ENCODE results near the gene TLR4.
A peak's percentile ranks its signal among the peaks of the same experiment; 100 is the strongest.

The TLR4 gene

DNA sequence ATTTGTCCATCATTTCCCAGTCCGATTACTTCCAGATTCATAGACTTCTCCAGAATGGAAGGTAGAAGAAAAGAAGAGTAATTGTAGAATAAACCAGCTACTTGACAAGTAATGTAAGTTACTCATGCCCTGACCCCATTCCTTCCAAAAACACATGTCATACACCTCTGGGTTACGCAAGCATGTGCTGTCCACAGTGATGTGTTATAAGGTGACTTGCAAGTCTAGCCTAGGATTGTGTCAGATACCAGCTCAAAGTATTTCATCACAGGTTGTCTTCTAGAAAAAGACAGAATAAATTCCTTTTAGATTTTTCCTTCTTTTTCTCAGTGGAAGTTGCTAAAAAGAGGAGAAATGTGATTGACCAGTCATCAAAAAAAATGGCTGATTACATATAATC lies 8.0 kb upstream of the TLR4 start:
- peak in 2 of 3 donors; percentile 18 to 19 for DNase-seq

DNA sequence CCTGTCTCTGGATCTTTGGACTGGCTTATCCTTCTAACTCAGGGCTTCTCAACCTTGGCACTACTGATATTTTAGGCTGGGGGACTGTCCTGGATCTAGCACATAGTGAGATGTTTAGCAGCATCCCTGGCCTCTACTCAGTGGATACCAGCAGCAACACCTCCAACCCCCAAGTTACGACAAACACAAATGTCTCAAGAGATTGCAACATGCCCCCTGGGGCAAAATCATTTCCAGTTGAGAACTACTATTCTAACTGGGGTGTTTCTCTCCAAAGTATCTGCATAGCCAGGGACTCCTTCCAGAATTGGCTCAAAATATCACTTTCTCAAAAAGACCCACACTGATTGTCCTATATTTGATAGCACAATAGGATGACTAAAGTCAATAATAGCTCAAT lies 7.2 kb upstream of the TLR4 start:
- WGBS (ENCODE audit: insufficient coverage): 100% methylated on average over 1 of the region's 1 CpG
- Histone ChIP-seq H3K27ac (ENCODE audit: insufficient read depth in 1 of 2, low read depth in 1 of 2, low read length in 2 of 2, poor library complexity in 1 of 2, severe bottlenecking in 2 of 2) (no peak overlapping the region), H3K4me3 (ENCODE audit: control insufficient read depth in 1 of 7, extremely low read depth in 1 of 7, insufficient read depth in 4 of 7, low read depth in 2 of 7, low read length in 6 of 7) (no peak overlapping the region), H3K36me3 (ENCODE audit: control insufficient read depth in 4 of 4, insufficient read depth in 4 of 4, low read length in 3 of 4) (no peaks in the 10 kb centered on the region), H3K27me3 (replicated peaks in 2 of 5; ENCODE audit: control insufficient read depth in 4 of 5, insufficient read depth in 5 of 5, low read length in 4 of 5) (no peaks in the 10 kb centered on the region), H3K9me3 (ENCODE audit: control extremely low read depth in 1 of 5, control insufficient read depth in 4 of 5, insufficient read depth in 2 of 5, low read depth in 1 of 5, low read length in 4 of 5) (no peaks in the 10 kb centered on the region), H3K4me1 (ENCODE audit: control extremely low read depth in 1 of 4, control insufficient read depth in 4 of 4, insufficient read depth in 4 of 4, low read length in 3 of 4) (peaks cover 0 to 4% (median 0%) of the 10 kb centered on the region in 4 experiments)
- ChIA-PET CTCF (no interaction called here), POLR2A (no interaction called here)
- DNase-seq: no peak

More for the DNA sequence above, 8.0 kb upstream of the TLR4 start:
- POLR2A ChIA-PET: no interaction called here
- H3K36me3 ChIP-seq (ENCODE audit: control insufficient read depth in 4 of 4, insufficient read depth in 4 of 4, low read length in 3 of 4): no peaks in the 10 kb centered on the region
- no peak overlapping the region for H3K4me3 ChIP-seq (ENCODE audit: control insufficient read depth in 1 of 7, extremely low read depth in 1 of 7, insufficient read depth in 4 of 7, low read depth in 2 of 7, low read length in 6 of 7)
- no peaks in the 10 kb centered on the region for H3K9me3 ChIP-seq (ENCODE audit: control extremely low read depth in 1 of 5, control insufficient read depth in 4 of 5, insufficient read depth in 2 of 5, low read depth in 1 of 5, low read length in 4 of 5)
- H3K4me1 ChIP-seq (ENCODE audit: control extremely low read depth in 1 of 4, control insufficient read depth in 4 of 4, insufficient read depth in 4 of 4, low read length in 3 of 4): peaks cover 0 to 4% (median 0%) of the 10 kb centered on the region in 4 experiments
- no CpG with 5 or more reads among the region's 2 CpGs for WGBS (ENCODE audit: insufficient coverage)
- no peak overlapping the region for H3K27ac ChIP-seq (ENCODE audit: insufficient read depth in 1 of 2, low read depth in 1 of 2, low read length in 2 of 2, poor library complexity in 1 of 2, severe bottlenecking in 2 of 2)
- CTCF ChIA-PET: interaction anchor here (1.1 to 1.3 kb wide), 2 partner anchors 13 to 18 kb away, joined by 3 read pairs; no protein-coding TSS in a partner anchor
- H3K27me3 ChIP-seq (replicated peaks in 2 of 5; ENCODE audit: control insufficient read depth in 4 of 5, insufficient read depth in 5 of 5, low read length in 4 of 5): no peaks in the 10 kb centered on the region

DNA sequence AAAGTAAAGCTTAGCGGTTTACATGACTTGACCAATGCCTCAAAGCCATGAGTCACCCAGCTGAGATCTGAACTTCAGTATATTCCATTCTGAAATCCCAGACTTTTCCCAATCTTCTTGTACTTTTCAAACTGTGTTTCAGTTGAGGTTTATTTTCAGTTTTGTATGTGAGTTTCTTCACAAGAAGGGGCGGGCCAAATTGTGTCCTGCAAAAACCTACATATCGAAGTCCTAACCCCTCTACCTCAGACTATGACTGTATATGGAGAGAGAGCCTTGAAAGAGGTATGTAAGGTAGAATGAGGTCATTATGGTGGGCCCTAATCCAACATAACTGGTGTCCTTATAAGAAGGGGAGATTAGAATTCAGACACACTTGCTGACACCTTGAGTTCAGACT lies 666 bp upstream of the TLR4 start:
- CTCF ChIA-PET: no interaction called here
- no peaks in the 10 kb centered on the region for H3K36me3 ChIP-seq (ENCODE audit: control insufficient read depth in 4 of 4, insufficient read depth in 4 of 4, low read length in 3 of 4)
- H3K4me3 ChIP-seq (ENCODE audit: control insufficient read depth in 1 of 7, extremely low read depth in 1 of 7, insufficient read depth in 4 of 7, low read depth in 2 of 7, low read length in 6 of 7): peak overlapping the region in 5 of 7 experiments; percentile 32 to 78 (median 67)
- peak in 1 of 3 donors; percentile 27 for DNase-seq
- H3K27ac ChIP-seq (ENCODE audit: insufficient read depth in 1 of 2, low read depth in 1 of 2, low read length in 2 of 2, poor library complexity in 1 of 2, severe bottlenecking in 2 of 2): no peak overlapping the region
- POLR2A ChIA-PET: no interaction called here
- no peaks in the 10 kb centered on the region for H3K27me3 ChIP-seq (replicated peaks in 2 of 5; ENCODE audit: control insufficient read depth in 4 of 5, insufficient read depth in 5 of 5, low read length in 4 of 5)
- no peaks in the 10 kb centered on the region for H3K9me3 ChIP-seq (ENCODE audit: control extremely low read depth in 1 of 5, control insufficient read depth in 4 of 5, insufficient read depth in 2 of 5, low read depth in 1 of 5, low read length in 4 of 5)
- WGBS (ENCODE audit: insufficient coverage): no CpG with 5 or more reads among the region's 3 CpGs
- H3K4me1 ChIP-seq (ENCODE audit: control extremely low read depth in 1 of 4, control insufficient read depth in 4 of 4, insufficient read depth in 4 of 4, low read length in 3 of 4): peaks cover 8 to 17% (median 10%) of the 10 kb centered on the region in 4 experiments

DNA sequence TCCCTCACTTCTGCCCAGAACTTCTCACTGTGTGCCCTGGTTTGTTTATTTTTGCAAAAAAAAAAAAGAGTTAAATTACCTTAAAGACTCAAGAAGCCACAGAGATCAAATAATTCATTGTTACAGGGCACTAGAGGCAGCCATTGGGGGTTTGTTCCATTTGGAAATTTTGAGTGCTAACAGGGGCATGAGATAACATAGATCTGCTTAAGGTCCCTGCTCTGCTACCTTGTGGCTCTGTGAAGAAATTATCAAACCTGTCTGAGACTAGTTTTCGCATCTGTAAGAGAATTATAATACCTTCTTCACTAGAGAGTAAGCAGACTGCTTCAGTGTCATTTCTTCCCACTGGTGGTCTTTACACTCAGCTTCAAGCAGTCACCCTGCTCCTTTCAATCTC lies 394 bp downstream of the TLR4 start:
- no peak for DNase-seq
- Histone ChIP-seq H3K27me3 (replicated peaks in 2 of 5; ENCODE audit: control insufficient read depth in 4 of 5, insufficient read depth in 5 of 5, low read length in 4 of 5) (no peaks in the 10 kb centered on the region), H3K27ac (ENCODE audit: insufficient read depth in 1 of 2, low read depth in 1 of 2, low read length in 2 of 2, poor library complexity in 1 of 2, severe bottlenecking in 2 of 2) (peak overlapping the region in 1 of 2 experiments; percentile 37), H3K9me3 (ENCODE audit: control extremely low read depth in 1 of 5, control insufficient read depth in 4 of 5, insufficient read depth in 2 of 5, low read depth in 1 of 5, low read length in 4 of 5) (no peaks in the 10 kb centered on the region), H3K4me1 (ENCODE audit: control extremely low read depth in 1 of 4, control insufficient read depth in 4 of 4, insufficient read depth in 4 of 4, low read length in 3 of 4) (peaks cover 8 to 17% (median 10%) of the 10 kb centered on the region in 4 experiments), H3K4me3 (ENCODE audit: control insufficient read depth in 1 of 7, extremely low read depth in 1 of 7, insufficient read depth in 4 of 7, low read depth in 2 of 7, low read length in 6 of 7) (peak overlapping the region in 6 of 7 experiments; percentile 32 to 78 (median 60)), H3K36me3 (ENCODE audit: control insufficient read depth in 4 of 4, insufficient read depth in 4 of 4, low read length in 3 of 4) (no peaks in the 10 kb centered on the region)
- WGBS (ENCODE audit: insufficient coverage): no CpG with 5 or more reads among the region's 1 CpG
- ChIA-PET CTCF (no interaction called here), POLR2A (no interaction called here)

DNA sequence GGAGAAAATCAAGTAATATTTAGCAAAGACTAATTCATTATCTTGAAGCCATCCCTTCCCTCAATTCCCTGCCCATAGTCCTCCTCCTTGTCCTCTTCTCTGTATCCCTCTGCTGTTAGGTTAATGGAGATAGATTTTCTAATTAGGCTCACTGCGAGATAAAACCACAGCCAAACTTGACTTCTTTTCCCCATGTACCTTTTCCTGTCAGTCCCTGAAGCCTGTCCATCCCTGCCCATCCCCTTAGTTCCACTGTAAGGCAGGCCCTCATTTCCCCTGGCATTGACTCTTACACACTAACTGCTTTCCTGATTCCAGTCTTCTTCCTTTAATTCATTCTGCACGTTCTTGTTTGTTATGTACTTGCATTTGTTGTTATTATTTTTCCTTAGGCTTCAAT lies 1.2 kb downstream of the TLR4 start:
- Histone ChIP-seq H3K27me3 (replicated peaks in 2 of 5; ENCODE audit: control insufficient read depth in 4 of 5, insufficient read depth in 5 of 5, low read length in 4 of 5) (no peaks in the 10 kb centered on the region), H3K27ac (ENCODE audit: insufficient read depth in 1 of 2, low read depth in 1 of 2, low read length in 2 of 2, poor library complexity in 1 of 2, severe bottlenecking in 2 of 2) (no peak overlapping the region), H3K4me3 (ENCODE audit: control insufficient read depth in 1 of 7, extremely low read depth in 1 of 7, insufficient read depth in 4 of 7, low read depth in 2 of 7, low read length in 6 of 7) (peak overlapping the region in 1 of 7 experiments; percentile 78), H3K4me1 (ENCODE audit: control extremely low read depth in 1 of 4, control insufficient read depth in 4 of 4, insufficient read depth in 4 of 4, low read length in 3 of 4) (peaks cover 8 to 17% (median 10%) of the 10 kb centered on the region in 4 experiments), H3K36me3 (ENCODE audit: control insufficient read depth in 4 of 4, insufficient read depth in 4 of 4, low read length in 3 of 4) (no peaks in the 10 kb centered on the region), H3K9me3 (ENCODE audit: control extremely low read depth in 1 of 5, control insufficient read depth in 4 of 5, insufficient read depth in 2 of 5, low read depth in 1 of 5, low read length in 4 of 5) (no peaks in the 10 kb centered on the region)
- ChIA-PET POLR2A (no interaction called here), CTCF (no interaction called here)
- no peak for DNase-seq
- WGBS (ENCODE audit: insufficient coverage): 71% methylated on average over 1 of the region's 2 CpGs

DNA sequence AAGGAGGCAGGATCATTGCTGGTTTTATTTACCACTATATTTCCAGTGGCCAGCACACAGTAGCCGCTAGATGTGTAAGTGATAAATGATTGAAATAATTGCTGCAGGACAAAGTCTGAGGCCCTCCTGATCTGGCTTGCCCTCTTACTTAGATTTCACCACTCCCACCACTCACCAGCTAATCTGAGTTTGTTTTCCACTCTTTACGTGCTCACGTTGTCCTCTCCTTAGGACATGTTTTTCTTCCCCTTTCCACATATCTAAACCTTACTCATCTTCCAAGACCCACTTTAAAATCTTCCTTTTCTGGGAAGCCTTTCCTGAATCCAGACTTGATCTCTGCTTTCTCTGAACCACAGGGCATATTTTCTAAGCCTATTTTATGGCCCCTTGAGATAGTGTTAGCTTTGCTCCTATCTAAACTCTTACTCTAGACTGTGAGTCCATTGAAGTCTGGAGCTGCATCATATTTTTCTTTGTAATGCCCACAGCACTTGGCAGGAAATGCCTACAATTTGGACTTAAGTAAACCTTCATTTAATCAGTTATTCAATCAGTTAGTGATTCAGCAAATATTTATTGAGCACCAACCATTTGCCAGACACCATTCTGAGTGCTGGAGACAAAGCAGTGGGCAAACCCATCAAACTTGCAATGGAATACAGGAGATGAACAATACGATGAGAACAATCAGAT lies 2.4 kb downstream of the TLR4 start:
- Histone ChIP-seq H3K27me3 (replicated peaks in 2 of 5; ENCODE audit: control insufficient read depth in 4 of 5, insufficient read depth in 5 of 5, low read length in 4 of 5) (no peaks in the 10 kb centered on the region), H3K36me3 (ENCODE audit: control insufficient read depth in 4 of 4, insufficient read depth in 4 of 4, low read length in 3 of 4) (no peaks in the 10 kb centered on the region), H3K4me1 (ENCODE audit: control extremely low read depth in 1 of 4, control insufficient read depth in 4 of 4, insufficient read depth in 4 of 4, low read length in 3 of 4) (peaks cover 8 to 17% (median 10%) of the 10 kb centered on the region in 4 experiments), H3K4me3 (ENCODE audit: control insufficient read depth in 1 of 7, extremely low read depth in 1 of 7, insufficient read depth in 4 of 7, low read depth in 2 of 7, low read length in 6 of 7) (peak overlapping the region in 1 of 7 experiments; percentile 78), H3K9me3 (ENCODE audit: control extremely low read depth in 1 of 5, control insufficient read depth in 4 of 5, insufficient read depth in 2 of 5, low read depth in 1 of 5, low read length in 4 of 5) (no peaks in the 10 kb centered on the region), H3K27ac (ENCODE audit: insufficient read depth in 1 of 2, low read depth in 1 of 2, low read length in 2 of 2, poor library complexity in 1 of 2, severe bottlenecking in 2 of 2) (no peak overlapping the region)
- DNase-seq: no peak
- 81% methylated on average over 2 of the region's 4 CpGs for WGBS (ENCODE audit: insufficient coverage)
- CTCF ChIA-PET: interaction anchor here (1.1 kb wide), 1 partner anchor 16 kb away, joined by 3 read pairs; no protein-coding TSS in a partner anchor
- POLR2A ChIA-PET: no interaction called here

DNA sequence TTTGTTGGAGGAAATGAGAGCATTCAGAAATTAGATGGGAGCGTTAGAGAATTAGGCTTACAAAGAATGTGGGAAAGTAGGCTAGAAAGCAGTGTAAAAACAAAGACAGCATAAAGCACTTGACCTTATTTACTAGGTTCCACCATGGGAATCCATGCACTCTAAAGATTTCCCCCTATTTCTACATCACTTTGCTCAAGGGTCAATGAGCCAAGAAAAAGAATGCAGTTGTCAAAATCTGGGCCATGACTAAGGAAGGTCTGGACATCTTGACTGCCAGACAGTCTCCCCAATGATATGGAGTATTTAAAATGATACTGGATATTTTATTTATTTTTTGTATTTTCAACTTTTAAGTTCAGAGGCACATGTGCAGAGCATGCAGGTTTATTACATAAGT lies 3.4 kb downstream of the TLR4 start:
- ChIA-PET POLR2A (no interaction called here), CTCF (no interaction called here)
- H3K4me3 ChIP-seq (ENCODE audit: control insufficient read depth in 1 of 7, extremely low read depth in 1 of 7, insufficient read depth in 4 of 7, low read depth in 2 of 7, low read length in 6 of 7): no peak overlapping the region
- H3K4me1 ChIP-seq (ENCODE audit: control extremely low read depth in 1 of 4, control insufficient read depth in 4 of 4, insufficient read depth in 4 of 4, low read length in 3 of 4): peaks cover 8 to 17% (median 10%) of the 10 kb centered on the region in 4 experiments
- H3K9me3 ChIP-seq (ENCODE audit: control extremely low read depth in 1 of 5, control insufficient read depth in 4 of 5, insufficient read depth in 2 of 5, low read depth in 1 of 5, low read length in 4 of 5): no peaks in the 10 kb centered on the region
- H3K27ac ChIP-seq (ENCODE audit: insufficient read depth in 1 of 2, low read depth in 1 of 2, low read length in 2 of 2, poor library complexity in 1 of 2, severe bottlenecking in 2 of 2): no peak overlapping the region
- no CpG with 5 or more reads among the region's 1 CpG for WGBS (ENCODE audit: insufficient coverage)
- no peaks in the 10 kb centered on the region for H3K36me3 ChIP-seq (ENCODE audit: control insufficient read depth in 4 of 4, insufficient read depth in 4 of 4, low read length in 3 of 4)
- H3K27me3 ChIP-seq (replicated peaks in 2 of 5; ENCODE audit: control insufficient read depth in 4 of 5, insufficient read depth in 5 of 5, low read length in 4 of 5): no peaks in the 10 kb centered on the region
- DNase-seq: no peak

Measured in common myeloid progenitor, CD34-positive (primary cell).